ENCODE results near the gene PAEP.

The PAEP gene

GRCh38 chr9:135602789-135603481, 41.4 kb downstream of the PAEP start:
- DNase-seq, result no peak

DNA sequence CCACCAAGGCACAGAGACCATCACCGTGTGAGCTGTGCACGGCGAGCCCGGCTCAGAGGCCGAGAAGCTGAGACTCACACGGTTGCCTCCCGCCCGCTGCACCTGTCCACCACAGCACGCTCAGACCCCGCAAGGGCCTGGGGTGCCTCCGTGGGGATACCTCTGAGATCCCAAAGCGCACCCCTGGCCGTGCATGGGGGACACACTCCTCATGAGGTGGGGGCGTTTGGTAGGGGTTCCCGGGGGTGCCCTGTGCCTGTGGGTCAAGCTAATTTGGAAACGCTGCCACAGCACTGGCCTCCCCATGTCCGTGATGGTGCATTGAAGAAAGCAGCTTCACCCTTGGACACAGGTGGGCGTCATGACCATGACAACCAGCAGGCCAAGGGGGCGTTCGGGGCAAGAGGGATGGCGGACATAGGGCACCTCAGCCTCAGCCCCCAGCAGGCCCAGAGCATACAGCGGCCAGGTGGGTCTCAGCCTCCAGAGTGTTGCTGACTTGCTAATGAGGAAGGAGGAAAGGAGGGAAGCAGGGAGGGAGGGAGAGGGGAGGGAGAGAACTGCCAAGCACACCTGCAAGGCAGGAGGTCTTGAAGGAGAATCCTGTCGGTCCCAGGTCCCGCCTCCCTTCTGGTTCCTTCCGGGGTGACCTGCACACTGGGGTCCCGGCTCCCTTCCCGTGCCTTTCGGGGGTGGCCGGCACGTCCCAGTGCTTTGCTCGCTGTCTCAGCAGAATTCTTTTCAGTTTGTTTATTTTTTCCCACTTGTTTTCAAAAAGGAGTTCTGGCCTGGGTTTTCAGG, 43.1 kb downstream of the PAEP start:
- no peak for DNase-seq

DNA sequence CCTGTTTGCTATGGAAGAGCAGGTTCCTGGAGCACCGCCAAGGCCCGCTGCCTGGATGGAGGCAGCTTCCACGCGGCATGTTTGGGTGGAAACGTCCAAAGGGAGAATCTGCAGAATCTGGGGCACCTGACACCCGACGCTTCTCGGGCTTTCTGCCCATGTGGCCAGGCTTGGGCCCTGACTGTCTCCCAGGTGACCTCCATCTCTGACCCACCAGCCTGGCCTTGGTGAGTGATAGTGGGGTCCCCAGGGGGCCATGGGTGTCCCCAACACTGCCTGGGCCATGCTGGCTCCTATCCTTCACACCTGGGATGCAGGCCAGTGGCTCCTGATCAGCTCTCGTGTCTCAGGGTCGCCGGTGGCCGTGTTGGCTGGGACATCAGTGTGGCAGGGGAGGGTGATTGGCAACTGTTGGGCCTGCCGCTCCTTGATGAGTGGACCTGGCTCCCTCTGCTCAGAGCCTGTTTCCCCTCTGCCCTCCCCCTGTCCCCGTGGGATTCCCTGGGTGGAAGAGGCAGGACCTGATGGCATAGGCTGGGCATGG, 43.8 kb downstream of the PAEP start:
- no peak for DNase-seq

- no peak for DNase-seq
Measured at GRCh38 chr9:135606885-135607259, 45.3 kb downstream of the PAEP start.

DNA sequence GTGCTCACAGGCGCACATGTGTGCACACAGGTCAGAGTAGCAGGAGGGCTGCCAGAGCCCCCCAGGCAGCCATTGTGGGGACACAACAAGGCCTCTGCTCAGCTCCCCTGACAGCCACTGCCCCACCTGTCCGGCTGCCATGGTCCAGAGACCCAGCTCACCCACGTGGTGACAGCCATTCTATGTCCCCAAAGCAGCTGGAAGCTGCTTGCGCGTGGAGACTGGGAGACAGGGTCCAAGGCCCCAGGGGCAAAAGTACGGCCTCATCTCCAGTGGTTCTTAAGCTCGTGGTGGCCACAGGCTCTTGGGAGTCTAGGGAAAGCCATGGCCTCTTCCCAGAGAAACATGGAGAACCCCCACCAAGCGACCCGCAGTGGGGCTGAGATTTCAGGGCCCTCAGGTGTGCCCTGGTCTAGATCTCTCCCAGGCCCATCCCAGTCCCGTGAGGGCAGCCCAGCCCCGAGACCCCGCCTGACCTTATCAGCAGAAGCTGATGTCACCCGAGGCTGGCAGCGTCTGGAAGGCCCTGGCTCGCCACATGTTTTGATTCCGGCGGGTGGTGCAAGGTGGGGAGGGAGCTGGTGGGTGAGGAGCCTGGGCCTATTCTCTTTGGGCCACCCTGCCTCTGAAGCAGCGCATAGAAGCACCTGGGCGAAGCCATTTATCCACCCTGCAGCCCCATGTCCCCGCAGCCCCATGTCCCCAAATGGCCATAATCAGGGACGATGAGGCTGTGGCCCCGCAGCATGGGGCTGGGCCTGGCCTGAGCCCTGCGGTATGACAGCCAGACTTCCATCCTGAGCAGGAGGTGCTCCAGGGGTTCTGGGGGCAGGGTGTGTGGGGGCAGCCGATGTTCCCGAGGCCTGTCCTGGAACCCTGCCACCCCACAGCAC, 46.1 kb downstream of the PAEP start:
- no peak for DNase-seq

DNA sequence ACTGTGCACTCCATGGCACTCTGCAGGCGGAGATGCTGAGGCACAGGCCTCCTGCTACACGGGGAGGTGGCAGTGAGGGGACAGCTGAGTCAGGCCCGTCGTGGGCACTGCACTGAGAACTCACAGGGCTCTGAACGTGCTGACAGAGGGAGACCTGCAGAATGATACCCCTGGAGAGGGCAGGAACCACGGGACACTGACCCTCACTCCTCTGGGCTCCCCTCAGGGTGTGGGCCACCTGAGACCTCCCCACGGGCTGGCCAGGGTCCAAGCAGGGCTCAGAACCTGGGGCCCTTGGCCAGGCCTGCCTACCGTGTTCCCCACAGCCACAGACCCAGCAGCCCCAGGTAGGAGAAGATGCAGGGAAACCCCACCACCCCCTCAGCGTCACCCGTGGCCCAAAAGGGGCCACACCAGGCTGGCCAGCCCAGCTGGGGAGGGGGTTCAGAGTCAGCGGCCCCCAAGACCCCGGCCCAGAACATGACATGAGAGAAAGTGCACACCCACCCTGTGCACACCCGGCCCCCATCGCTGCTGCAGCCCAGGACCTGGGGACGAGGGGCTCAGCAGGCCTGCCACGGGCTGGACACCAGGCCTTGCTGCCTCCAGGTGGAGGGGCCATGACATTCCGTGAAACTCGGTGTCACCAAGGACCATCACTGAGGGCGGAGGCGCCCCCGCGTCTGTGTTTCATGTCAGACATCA, 46.9 kb downstream of the PAEP start:
- no peak for DNase-seq

- no peak for DNase-seq
Measured at GRCh38 chr9:135608999-135609317, 47.4 kb downstream of the PAEP start.

GRCh38 chr9:135609366-135609955, 47.9 kb downstream of the PAEP start:
- DNase-seq, result no peak

- no peak for DNase-seq
Measured at GRCh38 chr9:135610290-135611141, 49.0 kb downstream of the PAEP start.

DNA sequence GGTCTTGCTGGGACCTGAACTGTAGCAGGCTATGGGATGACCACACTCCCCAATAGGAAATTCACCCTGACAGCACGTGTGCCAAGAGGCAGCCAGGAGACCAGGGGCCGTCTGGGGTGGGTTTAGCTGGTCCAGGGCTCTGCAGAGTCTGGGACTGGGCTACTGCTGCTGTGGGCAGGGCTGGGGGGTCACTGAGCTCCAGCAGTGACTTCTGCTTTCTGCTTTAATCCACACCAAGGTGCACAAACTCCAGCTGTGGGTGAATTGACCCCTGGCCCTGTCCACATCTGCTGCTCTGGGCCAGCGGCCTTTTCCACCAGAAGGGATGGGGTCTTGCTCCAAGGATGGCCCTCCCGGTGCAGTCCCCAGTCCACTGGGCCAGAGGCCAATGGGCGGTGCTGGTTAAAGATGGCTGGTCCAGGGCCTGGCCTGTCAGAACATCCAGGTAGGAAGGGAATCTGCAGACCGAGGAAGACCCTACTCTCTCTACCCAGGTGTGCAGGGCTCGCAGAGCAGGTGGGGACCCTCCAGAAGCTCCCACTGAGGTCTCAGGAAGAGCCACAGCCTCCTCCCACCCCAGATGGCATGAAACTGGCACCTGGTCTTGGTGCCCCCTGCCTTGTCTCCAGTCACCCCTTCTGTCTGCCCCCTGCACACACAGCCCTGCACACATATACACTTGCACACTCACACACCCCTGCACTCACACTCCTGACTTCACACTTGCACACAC, 49.8 kb downstream of the PAEP start:
- no peak for DNase-seq

GRCh38 chr9:135611875-135612209, 50.3 kb downstream of the PAEP start:
- no peak for DNase-seq

DNA sequence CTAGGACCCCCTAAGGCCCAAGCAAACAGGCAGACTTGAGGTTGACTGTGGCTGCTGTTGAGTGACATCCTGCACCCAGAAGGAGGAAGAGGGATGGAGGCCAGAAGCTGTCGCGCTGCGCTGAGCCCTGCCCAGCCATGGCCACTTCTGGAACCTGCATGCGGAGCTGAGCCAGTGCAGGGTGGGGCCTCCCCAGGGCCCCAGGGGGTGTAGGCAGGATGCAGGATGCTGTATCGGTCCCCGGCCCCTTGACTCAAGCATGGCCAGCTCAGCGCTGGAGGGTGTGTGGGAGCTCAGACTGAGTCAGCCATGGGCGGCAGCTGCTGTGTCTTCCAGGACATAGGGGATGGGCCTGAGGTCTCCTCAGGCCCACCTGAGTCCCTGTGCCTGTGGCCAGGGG, 50.9 kb downstream of the PAEP start:
- no peak for DNase-seq

DNA sequence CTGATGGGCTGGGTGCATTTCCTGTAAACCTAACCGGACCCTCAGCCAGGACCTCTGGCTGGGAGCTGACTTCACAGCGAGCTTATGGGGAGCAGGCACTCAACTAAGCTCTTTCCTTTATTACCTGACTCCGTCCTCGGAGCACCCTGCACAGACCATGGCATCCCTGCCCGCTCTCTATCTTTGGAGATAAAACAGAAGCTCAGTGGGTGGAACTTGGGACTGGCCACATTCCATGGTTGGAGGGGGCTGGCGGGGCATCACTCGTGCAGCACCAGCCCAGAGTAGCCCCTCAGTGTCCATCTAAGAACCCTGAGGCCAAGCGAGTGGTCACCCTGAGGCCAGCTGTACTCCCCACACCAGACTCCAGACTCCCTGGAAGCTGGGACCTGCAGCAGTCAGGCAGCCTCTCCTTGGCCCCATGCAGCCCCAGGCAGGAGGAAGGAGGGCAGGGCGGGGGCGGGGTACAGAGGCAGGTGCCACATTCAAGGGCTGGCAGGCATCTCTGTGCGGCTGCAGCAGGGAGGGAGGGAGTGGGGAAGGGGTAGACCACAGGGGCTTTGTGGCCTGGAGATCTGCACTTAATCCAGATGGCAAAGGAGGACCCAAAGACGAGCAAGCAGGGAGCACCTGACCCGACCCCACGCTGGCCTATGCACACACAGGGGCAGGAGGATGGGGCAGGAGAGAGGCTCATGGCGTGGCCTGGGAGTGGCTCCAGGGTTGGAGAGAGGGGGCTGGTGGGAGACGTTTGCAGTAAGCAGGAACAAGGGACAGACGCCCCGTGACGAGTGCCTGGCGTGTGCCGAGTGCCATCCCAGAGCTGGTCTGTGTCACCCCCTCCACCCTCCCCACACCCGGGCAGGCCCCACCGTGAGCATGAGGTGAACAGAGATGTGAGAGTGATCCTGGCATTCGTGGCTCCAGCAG, 51.7 kb downstream of the PAEP start:
- DNase-seq, result no peak

GRCh38 chr9:135613946-135614805, 52.6 kb downstream of the PAEP start:
- DNase-seq, result no peak

- no peak for DNase-seq
Measured at GRCh38 chr9:135614821-135615665, 53.5 kb downstream of the PAEP start.

- DNase-seq, result no peak
Measured at GRCh38 chr9:135615666-135616618, 54.4 kb downstream of the PAEP start.
